GM21447 (cell line): Measurements from ENCODE around the gene LRRC49.

Source experiments
- ATAC-seq: cut with Tn5 transposase; IDR thresholded peaks from one replicate; pipeline ENCODE4 v1.9.1; 2021; ENCODE audit not compliant: unreplicated experiment

Gene LRRC49

GRCh38 chr15:71049706-71050422 lies 157.2 kb downstream of the LRRC49 start:
- ATAC-seq, result no peak

GRCh38 chr15:71050461-71050860 lies 157.8 kb downstream of the LRRC49 start:
- ATAC-seq, result no peak

- no peak for ATAC-seq
Measured at GRCh38 chr15:71051539-71051938, 158.9 kb downstream of the LRRC49 start.

GRCh38 chr15:71052356-71052755 lies 159.7 kb downstream of the LRRC49 start:
- no peak for ATAC-seq

- no peak for ATAC-seq
Measured at GRCh38 chr15:71054286-71054952, 161.8 kb downstream of the LRRC49 start.

- ATAC-seq, result no peak
Measured at GRCh38 chr15:71055461-71055860, 162.8 kb downstream of the LRRC49 start.

GRCh38 chr15:71056111-71056510 lies 163.5 kb downstream of the LRRC49 start:
- ATAC-seq, result no peak

- ATAC-seq, result no peak
Measured at GRCh38 chr15:71057143-71057542, 164.5 kb downstream of the LRRC49 start.

GRCh38 chr15:71057581-71057980 lies 165.0 kb downstream of the LRRC49 start:
- ATAC-seq, result no peak

- ATAC-seq, result no peak
Measured at GRCh38 chr15:71060983-71061382, 168.4 kb downstream of the LRRC49 start.

- no peak for ATAC-seq
Measured at GRCh38 chr15:71066983-71067382, 174.4 kb downstream of the LRRC49 start.

- ATAC-seq, result no peak
Measured at GRCh38 chr15:71069693-71070092, 177.1 kb downstream of the LRRC49 start.

GRCh38 chr15:71071529-71071928 lies 178.9 kb downstream of the LRRC49 start:
- no peak for ATAC-seq

GRCh38 chr15:71072423-71072822 lies 179.8 kb downstream of the LRRC49 start:
- ATAC-seq, result no peak

GRCh38 chr15:71078506-71079207 lies 186.0 kb downstream of the LRRC49 start:
- ATAC-seq, result no peak

GRCh38 chr15:71079208-71080044 lies 186.8 kb downstream of the LRRC49 start:
- ATAC-seq, result no peak

GRCh38 chr15:71080166-71080565 lies 187.5 kb downstream of the LRRC49 start:
- ATAC-seq, result no peak

- ATAC-seq, result no peak
Measured at GRCh38 chr15:71080705-71081104, 188.1 kb downstream of the LRRC49 start.

GRCh38 chr15:71082803-71083202 lies 190.2 kb downstream of the LRRC49 start:
- no peak for ATAC-seq

GRCh38 chr15:71083349-71083748 lies 190.7 kb downstream of the LRRC49 start:
- no peak for ATAC-seq

- ATAC-seq, result no peak
Measured at GRCh38 chr15:71084264-71084663, 191.6 kb downstream of the LRRC49 start.
